HG03520 (cell line): ENCODE results near the gene ROR2.

ENCODE experiments used
- ATAC-seq: cut with Tn5 transposase; IDR thresholded peaks from one replicate; pipeline ENCODE4 v1.9.1; 2021; ENCODE audit warnings: mild to moderate bottlenecking, moderate library complexity; ENCODE audit not compliant: unreplicated experiment

Gene ROR2

GRCh38 chr9:91844701-91845291, 105.2 kb downstream of the ROR2 start:
- ATAC-seq, result no peak

DNA sequence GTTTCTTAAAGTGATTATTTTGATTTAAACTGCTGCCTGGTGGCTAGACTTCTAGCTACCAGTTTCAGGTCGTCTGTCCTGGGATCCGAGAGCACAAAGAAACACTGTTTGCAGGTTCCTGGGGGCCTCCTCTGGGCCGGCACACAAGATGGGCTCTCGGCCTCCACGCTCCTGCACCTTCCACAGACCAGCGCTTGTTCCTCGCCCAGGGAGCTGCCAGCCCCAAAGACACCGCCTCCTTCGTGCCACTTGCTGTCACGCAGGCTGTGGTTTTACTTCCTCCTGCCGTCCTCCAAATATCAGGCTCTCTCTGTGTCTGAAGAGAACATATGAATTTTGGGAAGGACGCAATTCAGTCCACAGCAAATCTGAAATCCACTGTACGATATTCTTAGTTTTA, 105.8 kb downstream of the ROR2 start:
- ATAC-seq, result no peak

- no peak for ATAC-seq
Observed at GRCh38 chr9:91843623-91844148, 106.3 kb downstream of the ROR2 start.

DNA sequence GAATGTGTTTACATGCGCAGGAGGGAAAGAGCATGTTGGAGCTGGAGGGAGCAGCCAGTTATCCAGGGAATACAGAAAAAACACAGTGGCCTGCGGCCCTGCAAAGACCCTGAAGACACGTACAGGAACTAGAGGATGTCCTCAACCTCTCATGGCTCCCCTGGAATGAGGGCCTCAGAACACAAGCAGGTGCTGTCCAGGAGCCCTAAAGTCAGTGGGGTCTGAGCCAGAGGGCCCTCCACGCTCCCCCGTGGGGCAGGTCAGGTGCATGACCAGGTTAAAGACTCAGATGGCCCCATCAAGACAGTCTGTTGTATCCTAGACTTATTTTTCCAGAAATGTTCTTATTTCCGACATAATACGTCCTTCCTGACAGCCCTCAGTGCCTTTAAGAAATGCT, 106.9 kb downstream of the ROR2 start:
- no peak for ATAC-seq

DNA sequence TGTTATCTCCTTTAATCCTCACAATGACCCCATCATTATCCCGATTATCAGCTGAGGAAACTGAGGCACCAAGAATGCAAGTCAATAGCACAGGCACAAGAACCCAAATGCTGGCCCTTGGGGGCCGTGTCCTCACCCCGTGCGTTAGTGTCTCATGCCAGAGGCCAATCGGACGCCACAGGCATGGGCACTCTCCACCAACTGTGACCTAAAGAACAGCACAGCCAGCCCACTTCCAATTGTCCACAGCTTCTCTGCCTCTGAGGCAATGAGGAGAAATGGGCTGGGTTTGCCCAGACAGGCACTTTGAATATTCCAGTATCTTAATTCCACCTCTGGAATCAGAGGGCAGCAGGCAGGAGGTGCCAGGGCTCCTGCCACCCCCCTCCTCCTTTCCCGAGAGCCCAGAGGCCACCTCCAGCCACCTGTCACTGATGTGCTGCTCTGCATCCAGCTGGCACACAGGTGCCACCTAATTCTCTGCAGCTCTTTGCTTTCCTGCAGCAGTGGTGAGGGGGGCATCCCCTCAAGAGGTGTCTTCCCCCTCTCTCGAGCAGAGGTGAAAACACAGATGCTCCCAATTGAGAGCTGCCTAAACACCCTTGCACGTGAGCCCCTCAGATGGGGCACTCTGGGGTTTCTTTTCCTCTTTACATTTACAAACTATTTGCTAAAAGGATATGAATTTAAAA, 107.5 kb downstream of the ROR2 start:
- no peak for ATAC-seq

GRCh38 chr9:91841591-91841990, 108.4 kb downstream of the ROR2 start:
- ATAC-seq, result no peak

GRCh38 chr9:91840882-91841281, 109.1 kb downstream of the ROR2 start:
- no peak for ATAC-seq

DNA sequence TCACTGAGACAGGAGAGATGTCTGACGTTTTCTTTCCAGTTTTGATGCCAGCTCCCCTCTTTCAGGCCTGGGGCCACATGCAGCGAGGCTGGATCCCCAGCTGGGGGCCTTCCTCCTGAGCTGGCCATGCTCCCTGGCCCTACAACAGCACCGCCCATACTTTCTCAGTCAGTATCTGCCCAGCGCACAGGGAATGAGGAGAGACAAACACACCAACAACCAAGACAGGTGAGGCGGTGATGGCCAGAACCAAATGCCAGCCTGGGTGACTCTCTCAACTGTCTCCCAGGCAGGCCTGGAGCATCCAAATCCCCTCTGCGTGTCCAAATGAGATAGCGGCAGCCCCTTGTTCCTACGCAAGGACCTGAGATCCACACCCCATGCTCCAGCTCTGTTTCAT, 109.6 kb downstream of the ROR2 start:
- ATAC-seq, result no peak

- no peak for ATAC-seq
Observed at GRCh38 chr9:91839926-91840465, 110.0 kb downstream of the ROR2 start.

GRCh38 chr9:91837981-91838731, 111.9 kb downstream of the ROR2 start:
- no peak for ATAC-seq

- no peak for ATAC-seq
Observed at GRCh38 chr9:91836515-91836914, 113.5 kb downstream of the ROR2 start.

- ATAC-seq, result no peak
Observed at GRCh38 chr9:91835632-91836031, 114.4 kb downstream of the ROR2 start.

- no peak for ATAC-seq
Observed at GRCh38 chr9:91835216-91835615, 114.8 kb downstream of the ROR2 start.

GRCh38 chr9:91834740-91835139, 115.3 kb downstream of the ROR2 start:
- no peak for ATAC-seq

GRCh38 chr9:91833878-91834255, 116.2 kb downstream of the ROR2 start:
- ATAC-seq, result no peak

GRCh38 chr9:91833096-91833877, 116.7 kb downstream of the ROR2 start:
- no peak for ATAC-seq

DNA sequence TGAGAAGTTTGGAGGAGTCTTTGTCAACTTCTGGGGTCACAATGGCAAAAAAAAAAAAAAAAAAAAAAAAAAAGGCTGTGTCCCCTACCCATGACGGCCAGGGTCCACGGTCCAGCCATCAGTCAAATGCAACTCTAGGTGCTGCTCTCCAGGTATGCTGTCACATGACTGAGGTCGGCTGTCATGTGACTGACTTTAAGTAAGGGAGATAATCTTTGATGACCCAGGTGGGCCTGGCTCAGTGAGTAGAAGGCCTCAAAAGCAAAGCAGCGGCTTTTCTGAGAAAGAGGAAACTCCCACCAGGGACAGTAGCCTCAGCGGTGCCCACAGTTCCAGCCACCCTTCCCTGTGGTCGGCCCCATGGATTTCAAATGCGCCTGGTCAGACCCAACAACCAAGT, 117.7 kb downstream of the ROR2 start:
- ATAC-seq, result no peak

DNA sequence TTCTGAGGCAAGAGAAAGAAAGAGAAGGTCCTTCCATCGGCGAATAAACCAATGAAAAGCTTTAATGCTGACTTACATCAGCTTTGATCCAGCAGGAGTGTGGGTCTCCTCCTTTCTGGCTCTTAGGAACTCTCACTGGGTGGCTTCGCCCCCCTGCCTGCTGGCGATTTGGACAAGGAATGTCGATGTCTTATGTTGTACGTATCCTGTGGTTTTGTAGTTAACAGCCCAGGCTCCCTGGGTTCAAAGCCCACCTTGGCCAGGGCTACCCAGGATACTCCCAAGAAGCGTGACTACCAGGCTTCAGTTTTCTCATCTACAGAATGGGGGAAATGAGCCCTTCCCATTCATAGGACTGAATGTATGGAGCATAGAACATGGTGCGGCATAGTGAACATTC, 124.2 kb downstream of the ROR2 start:
- ATAC-seq, result no peak

DNA sequence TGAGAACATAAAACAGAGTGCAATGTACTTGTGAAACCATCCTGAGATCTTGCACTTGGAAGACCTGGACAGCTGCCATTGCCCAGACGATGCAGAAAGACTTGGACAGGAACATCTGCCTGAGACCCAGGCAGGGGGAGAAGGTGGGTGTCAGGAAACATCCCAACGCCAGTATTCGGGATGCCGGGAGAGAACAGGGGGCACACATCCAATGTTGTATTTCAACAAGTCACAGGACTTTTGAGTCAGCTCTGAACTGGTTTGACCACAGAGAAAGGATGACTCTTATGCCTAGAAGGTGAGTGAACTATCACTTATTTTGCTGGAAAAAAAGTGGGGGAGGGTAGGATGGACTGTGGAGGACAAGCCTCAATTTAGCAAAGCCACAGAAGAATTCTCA, 124.6 kb downstream of the ROR2 start:
- ATAC-seq, result no peak

DNA sequence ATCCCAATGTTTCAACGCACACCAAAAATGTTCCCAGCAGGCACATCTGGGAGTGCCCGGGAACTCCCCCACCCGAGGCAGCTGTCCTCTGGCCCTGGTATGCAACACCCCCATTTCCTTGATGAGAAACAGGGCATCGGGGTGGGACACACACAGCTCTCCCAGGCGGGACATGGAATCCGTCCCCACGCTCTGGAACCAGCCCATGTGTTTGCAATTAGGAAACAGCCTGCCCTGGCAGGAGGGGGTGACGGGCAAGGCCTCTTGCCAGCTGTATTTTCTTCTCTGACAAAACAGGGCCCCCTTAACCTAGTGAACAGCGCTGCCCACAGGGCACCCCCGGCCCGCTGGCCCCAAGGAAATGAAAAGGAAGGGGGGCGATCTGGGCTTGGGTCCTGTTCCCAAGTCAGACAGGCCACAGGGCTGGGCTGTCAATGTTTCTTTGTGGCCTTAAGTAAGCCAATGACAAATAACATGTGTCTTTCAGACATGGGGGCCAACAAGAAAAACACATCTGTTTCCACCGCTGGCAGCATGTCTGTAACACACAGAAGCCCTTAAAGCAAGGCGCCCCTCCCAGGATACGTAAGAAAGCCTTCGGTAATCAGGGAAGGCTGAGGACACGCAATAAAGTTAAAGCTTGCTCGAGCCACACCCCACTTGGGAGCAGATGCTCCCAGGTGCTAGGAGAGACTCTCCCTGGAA, 125.3 kb downstream of the ROR2 start:
- ATAC-seq, result no peak
